HG02970 (cell line): ENCODE results near the gene UST.
A peak's percentile ranks its signal among the peaks of the same experiment; 100 is the strongest.

Source experiments
- ATAC-seq: cut with Tn5 transposase; IDR thresholded peaks from one replicate; pipeline ENCODE4 v1.9.1; 2021; ENCODE audit warnings: mild to moderate bottlenecking, moderate library complexity, moderate number of reproducible peaks; ENCODE audit not compliant: unreplicated experiment, low FRiP score

Gene UST

GRCh38 chr6:149049230-149049629, 302.4 kb downstream of the UST start:
- ATAC-seq = no peak

DNA sequence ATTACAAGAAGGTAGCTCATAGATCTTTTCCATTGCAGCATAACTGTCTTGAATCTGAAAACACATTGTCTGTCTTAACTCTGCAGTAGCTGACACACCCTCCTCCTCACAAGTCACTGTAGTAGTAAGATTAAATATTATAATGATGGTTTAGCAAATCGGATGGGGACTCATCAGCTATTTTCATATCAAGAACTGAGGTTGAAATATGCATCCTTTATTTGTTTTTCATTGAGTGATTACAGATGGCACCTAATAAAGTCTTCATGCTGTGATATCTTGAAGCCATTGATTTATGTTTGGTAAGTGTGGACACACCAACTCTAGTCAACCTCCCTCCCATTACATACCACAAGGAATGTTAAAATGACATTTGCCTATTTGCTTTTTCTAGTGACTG, 303.3 kb downstream of the UST start:
- ATAC-seq = no peak

- no peak for ATAC-seq
Observed at GRCh38 chr6:149052350-149053106, 305.7 kb downstream of the UST start.

GRCh38 chr6:149053848-149054558, 307.2 kb downstream of the UST start:
- no peak for ATAC-seq

DNA sequence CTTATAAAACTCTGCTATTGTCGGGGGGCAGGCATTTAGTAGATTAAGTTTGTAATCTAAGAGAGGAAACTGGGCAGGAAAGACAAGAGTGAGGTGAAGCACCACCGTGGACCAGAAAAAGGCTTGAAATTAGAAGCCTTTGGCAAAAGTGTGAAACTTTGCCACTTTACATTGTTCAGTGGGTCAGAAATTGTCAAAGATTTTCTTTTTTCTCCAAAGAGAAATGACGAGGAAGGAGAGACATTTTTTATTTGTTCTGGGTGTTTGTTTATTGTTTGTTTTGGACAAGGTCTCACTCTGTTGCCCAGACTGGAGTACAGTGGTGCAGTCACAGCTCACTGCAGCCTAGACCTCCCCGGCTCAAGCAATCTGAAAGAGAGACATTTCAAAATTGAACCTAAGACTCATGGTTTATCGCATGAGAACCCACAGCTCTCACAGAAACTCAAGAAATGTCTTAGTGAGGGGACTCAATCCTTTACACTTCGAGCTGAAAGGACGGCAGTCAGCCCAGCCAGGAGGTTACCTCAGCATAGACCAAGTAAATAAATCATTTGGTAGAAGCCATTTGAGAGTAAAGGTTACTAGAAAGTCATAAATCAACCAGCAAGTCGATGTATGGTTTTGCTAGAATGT, 307.8 kb downstream of the UST start:
- peak; percentile 79 for ATAC-seq

- ATAC-seq = no peak
Observed at GRCh38 chr6:149055195-149055899, 308.5 kb downstream of the UST start.

DNA sequence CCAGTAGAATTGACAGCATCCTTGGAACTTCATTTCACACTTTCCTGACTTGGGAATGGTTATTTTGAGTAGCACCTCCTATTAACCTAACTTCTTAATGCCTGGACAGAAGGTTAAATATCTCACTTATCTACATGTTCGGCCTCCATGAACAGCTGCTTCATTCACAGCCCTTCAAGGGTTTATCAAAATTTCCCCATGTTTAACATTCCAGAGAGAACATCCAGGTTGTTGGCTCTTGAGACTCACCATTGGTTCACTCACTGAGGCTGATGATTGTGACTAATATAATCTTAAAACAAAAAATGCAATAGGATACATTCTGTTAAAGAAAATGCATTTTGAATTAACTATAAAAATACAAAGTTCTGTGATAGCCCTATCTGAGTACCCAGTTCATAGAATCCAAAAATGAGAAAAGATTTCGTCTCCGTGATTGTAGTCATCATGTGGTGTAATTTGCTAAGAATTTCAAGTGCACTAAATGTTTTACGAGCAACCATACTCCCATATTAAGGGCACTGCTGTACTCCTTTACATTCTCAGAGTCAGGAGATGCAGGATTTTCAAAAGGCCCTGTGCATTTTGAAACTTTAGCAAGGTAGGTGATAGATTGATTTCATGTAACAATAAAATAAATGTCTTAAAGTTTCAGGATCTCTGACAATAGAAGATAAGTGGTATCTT, 310.1 kb downstream of the UST start:
- ATAC-seq = no peak

DNA sequence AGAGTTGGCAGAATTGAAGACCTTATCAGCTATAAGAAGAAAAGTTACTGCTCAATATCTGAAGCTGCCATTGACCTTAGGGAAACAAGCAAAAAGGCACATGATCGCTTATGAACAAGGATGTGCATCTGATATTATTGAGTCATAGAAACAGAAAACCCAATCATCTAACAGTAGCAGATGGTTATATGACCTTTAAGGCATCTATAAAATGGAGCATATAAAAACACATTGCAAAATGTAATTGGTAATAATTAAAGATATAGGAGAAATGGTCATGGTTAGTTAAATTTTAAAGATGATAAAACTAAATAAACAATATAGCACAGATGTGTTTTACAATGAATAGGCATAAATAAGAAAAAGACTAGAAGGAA, 310.6 kb downstream of the UST start:
- no peak for ATAC-seq

DNA sequence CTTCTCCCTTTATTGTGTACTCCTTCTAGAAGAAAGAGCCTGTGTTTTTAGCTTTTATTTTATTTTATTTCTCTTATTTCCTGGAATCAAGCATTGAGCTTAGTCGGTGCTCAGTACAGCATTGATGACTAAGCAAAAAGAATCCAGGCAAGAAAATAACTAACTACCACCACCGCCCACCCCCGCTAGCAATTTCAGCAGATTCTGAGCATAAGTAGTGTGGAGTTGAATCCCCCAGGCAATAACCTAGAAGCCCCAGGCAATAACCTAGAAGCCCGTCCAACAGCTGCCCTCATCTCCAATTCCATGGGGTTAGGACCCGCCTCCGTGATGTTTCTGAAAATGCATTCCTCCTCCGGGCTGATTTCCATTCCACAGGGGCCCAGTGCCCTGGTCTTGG, 312.7 kb downstream of the UST start:
- ATAC-seq = no peak

GRCh38 chr6:149060300-149060984, 313.6 kb downstream of the UST start:
- ATAC-seq = peak; percentile 53

DNA sequence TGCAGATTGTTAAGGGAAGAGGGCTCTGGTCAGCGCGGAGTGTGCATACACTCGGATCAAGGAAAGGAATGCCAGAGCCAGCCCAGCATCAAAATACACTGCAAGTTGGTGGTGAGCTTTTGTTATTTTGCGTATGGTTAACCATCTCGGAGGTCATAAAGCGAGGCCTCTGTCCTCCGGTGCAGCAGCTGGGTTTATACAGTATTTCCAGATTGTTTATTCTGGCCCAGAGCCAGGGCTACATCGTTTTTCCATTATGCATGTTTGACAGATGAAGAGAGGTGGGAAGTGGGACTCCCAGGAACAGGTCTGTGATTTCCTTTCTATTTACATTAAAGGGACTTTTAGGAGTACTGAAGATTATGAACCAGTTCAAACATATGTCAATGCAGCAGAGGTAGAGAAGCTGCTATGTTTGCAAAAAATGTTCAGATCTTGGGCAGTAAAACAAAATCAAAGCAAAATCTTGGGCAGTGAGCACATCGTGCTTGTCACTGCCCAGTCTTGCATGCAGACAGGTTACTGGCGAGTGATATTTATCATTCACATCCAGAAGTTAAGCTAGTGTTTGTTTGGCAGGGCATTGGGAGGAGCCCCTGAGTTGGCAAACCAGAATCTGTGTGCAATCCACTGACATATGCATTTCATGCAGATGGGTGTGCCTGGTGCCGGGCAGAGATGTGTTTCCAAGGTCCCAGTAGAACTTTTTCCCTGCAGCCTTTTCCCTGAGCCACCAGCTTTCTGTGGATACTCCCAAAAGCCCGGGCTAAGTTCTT, 314.3 kb downstream of the UST start:
- ATAC-seq = no peak

DNA sequence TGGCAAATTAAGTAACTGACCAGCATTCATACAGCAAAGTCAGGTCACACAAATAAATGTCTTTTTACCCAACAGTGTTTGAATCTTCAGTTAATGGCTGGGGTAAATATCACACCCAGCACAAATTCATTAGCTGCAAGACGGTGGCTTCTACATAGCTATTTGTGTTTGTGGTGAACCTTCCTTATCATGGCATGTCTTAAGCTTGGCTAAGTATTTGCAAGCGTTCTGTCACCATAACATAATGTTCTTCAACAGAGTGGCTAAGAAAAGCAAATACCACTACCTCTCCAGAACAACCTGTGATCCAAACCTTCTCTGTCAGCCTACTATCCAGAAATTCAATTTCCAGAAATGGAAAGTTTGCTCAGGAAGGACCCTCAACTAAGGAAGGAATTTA, 315.1 kb downstream of the UST start:
- ATAC-seq = no peak

DNA sequence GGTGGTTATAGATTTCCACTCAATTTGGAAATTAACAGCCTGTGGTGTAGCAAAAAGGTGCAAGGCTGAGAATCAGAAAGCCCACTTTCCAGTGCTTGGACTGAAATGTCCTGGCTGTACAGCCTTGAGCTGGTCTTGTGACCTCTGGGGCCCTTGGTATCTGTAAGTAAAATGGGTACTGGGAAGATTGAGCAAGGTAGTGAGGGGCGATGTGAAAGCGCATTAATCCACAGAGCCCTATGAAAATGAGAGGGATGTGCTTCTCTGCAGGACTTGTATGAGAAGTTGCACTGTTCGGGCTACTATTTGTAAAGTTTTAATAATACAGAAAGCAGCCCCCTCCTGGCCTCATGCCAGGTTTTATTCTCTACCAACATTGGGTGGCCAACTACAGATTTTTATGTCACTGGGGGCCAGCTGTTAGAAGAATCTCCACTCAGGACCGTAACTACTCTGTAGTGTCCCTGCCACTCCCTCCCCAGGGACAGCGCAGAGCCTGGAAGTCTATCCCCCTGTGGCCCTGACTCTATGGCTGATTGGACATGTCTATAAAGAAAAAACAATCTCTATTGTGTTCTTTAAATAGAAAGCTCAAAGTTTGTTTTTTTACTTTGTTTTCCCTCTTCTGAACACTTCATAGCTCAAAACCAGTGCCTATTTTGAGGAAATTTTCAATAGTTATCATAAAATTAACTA, 316.0 kb downstream of the UST start:
- no peak for ATAC-seq

DNA sequence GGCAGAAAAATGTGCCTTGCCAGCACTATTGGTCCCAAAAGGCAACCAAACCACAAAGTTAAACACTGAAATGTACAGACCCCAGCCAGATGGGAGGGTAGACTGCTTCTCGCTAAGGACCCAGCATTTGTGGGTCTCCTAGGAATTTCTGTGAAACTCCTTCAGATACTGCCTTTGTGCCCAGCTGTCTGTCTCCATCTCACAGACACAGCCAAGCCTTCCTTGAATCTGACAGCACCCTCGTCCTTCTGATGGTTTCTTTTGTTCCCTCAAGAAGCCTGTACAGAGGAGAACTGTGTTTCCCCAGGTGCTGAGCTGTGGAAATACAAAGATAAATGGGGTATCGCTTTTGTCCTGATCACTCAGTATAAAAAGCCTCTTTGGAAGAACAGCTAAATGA, 316.6 kb downstream of the UST start:
- no peak for ATAC-seq

- ATAC-seq = no peak
Observed at GRCh38 chr6:149064001-149064659, 317.3 kb downstream of the UST start.

DNA sequence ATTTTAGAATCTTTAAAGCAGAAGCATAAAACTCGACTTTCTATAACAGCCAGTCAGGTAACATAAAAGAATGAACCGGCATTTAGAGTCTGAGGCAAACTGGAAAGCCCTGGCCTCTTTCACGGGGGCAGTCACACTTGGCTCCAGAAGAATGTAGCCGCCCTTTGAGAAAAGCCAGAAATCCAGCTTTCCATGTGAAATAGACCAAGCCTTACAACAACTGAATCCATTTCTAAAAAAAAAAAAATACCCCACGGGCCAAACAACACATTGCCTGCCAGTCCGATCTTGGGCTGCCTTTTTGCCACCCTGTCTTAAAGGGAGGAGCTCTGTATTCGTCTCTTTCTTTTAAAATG, 317.8 kb downstream of the UST start:
- no peak for ATAC-seq

- ATAC-seq = no peak
Observed at GRCh38 chr6:149065121-149065520, 318.3 kb downstream of the UST start.
